Effector memory CD4-positive, alpha-beta T cell (primary cell): ENCODE data around the gene OIT3.

Experiments used
- DNase-seq, 3 donors: peaks; one replicate each; pipeline ENCODE4 v3.0.0-alpha.2; 2020
- H3K27ac ChIP-seq: 2 replicates; pipeline ENCODE4 v1.7.0; 2013; ENCODE audit warnings: mild to moderate bottlenecking, low read length, moderate library complexity; ENCODE audit not compliant: insufficient read depth, poor library complexity, severe bottlenecking
- H3K27me3 ChIP-seq: replicated peaks from 2 replicates; pipeline ENCODE4 v1.7.0; 2013; ENCODE audit warnings: mild to moderate bottlenecking, low read length; ENCODE audit not compliant: insufficient read depth, control insufficient read depth, poor library complexity, severe bottlenecking
- H3K36me3 ChIP-seq: 2 replicates; pipeline ENCODE4 v1.7.0; 2013; ENCODE audit warnings: mild to moderate bottlenecking, low read length, moderate library complexity; ENCODE audit not compliant: control insufficient read depth, insufficient read depth
- H3K4me1 ChIP-seq: 2 replicates; pipeline ENCODE4 v1.7.0; 2013; ENCODE audit warnings: low read length, mild to moderate bottlenecking; ENCODE audit not compliant: control insufficient read depth, insufficient read depth, poor library complexity, severe bottlenecking
- H3K4me3 ChIP-seq: 2 replicates; pipeline ENCODE4 v1.7.0; 2013; ENCODE audit warnings: low read length, low read depth, mild to moderate bottlenecking; ENCODE audit not compliant: insufficient read depth, poor library complexity, severe bottlenecking
- H3K9me3 ChIP-seq: 2 replicates; pipeline ENCODE4 v1.7.0; 2013; ENCODE audit warnings: mild to moderate bottlenecking, low read length, moderate library complexity; ENCODE audit not compliant: control insufficient read depth

The OIT3 gene

DNA sequence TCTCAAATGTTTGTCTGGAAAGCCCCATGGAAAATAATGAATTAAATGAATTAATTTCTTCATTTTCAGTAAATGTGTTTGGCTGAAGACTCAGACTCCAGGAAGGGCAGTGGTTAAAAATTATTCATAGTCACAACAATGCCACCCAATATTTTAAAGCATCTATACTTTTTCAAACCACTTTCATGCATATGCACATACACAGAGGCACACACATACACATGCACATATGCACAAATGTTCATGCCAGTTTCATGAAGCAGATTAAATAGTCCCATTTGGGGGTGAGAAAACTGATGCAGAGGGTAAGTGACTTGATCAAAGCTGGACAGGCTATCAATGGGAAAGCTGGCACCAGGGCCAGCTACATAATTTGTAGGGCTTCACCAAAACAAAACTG is 62.5 kb downstream of the OIT3 start:
- no peak for DNase-seq
- H3K27me3 ChIP-seq, result peaks cover 4% of the 10 kb centered on the region
- no peaks in the 10 kb centered on the region for H3K36me3 ChIP-seq
- H3K4me3 ChIP-seq, result no peak overlapping the region
- H3K4me1 ChIP-seq, result no peaks in the 10 kb centered on the region
- no peaks in the 10 kb centered on the region for H3K9me3 ChIP-seq
- H3K27ac ChIP-seq, result no peak overlapping the region

DNA sequence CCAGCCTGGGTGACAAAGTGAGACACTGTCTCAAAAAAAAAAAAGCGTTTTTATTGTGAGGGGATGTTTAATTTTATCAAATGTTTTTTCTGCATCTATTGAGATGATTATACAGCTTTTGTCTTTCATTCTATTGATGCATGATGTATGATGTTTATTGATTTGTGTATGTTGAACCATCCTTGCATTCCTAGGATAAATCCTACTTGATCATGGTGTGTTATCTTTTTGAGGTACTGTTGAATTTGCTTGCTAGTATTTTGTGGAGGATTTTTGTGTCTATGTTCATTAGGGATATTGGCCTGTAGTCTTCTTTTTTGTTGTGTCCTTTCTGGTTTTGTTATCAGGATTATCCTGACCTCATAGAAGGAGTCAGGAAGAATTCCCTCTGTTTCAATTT is 83.3 kb downstream of the OIT3 start:
- no peak overlapping the region for H3K27ac ChIP-seq
- peaks cover 18% of the 10 kb centered on the region for H3K9me3 ChIP-seq

GRCh38 chr10:72979709-72980108 is 86.2 kb downstream of the OIT3 start:
- Histone ChIP-seq H3K36me3 (no peaks in the 10 kb centered on the region), H3K9me3 (peaks cover 18% of the 10 kb centered on the region), H3K4me3 (no peak overlapping the region), H3K4me1 (no peaks in the 10 kb centered on the region), H3K27ac (no peak overlapping the region), H3K27me3 (peaks cover 3% of the 10 kb centered on the region)
- DNase-seq, result no peak

More for the DNA sequence above, 83.3 kb downstream of the OIT3 start:
- no peaks in the 10 kb centered on the region for H3K36me3 ChIP-seq
- no peak for DNase-seq
- H3K27me3 ChIP-seq, result no peaks in the 10 kb centered on the region
- no peak overlapping the region for H3K4me3 ChIP-seq
- no peaks in the 10 kb centered on the region for H3K4me1 ChIP-seq

- Histone ChIP-seq H3K9me3 (peaks cover 18% of the 10 kb centered on the region), H3K4me3 (no peak overlapping the region), H3K36me3 (no peaks in the 10 kb centered on the region), H3K27ac (no peak overlapping the region), H3K4me1 (no peaks in the 10 kb centered on the region), H3K27me3 (peaks cover 3% of the 10 kb centered on the region)
- DNase-seq, result no peak
These were observed 86.8 kb downstream of the OIT3 start for GRCh38 chr10:72980348-72980747.

DNA sequence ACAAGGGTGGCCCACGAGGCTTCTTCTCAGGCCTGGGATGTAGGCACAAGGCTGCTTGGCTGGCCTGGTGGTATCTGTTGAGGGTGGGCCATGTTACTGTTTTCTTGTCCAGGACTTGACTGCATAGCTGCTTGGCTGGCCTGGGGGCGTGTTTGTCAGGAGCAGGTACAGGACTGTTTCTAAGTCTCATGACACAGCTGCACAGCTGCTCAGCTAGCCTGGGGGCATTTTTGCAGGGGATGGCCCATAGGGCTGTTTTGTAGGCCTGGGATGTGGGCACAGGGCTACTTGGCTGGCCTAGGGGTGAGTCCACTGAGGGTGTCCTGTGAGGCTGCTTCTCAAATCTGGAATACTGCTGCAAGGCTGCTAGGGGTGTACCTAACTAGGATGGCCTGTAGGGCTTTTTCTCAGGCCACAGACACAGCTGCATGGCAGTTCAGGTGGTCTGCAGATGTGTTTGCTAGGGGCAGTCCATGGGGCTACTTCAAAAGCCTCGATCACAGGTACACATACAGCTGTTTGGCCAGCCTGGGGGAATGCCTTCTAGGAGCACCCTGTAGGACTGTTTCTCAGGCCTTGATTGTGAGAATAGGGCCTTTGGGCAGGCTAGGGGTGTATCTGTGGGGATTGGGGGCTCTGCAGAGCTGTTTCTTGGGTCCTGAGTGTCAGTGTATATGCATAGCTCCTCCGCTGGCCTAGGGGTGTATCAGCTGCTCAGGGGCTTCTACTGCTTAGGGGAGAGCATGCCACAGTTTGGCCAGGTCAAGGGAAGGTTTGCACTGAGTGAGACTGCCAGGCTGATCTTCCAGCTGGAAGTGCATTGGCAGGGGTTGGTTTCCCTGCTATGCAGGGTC is 87.7 kb downstream of the OIT3 start:
- Histone ChIP-seq H3K9me3 (peaks cover 18% of the 10 kb centered on the region), H3K36me3 (no peaks in the 10 kb centered on the region), H3K4me1 (no peaks in the 10 kb centered on the region), H3K4me3 (no peak overlapping the region), H3K27ac (no peak overlapping the region), H3K27me3 (peaks cover 3% of the 10 kb centered on the region)
- no peak for DNase-seq

DNA sequence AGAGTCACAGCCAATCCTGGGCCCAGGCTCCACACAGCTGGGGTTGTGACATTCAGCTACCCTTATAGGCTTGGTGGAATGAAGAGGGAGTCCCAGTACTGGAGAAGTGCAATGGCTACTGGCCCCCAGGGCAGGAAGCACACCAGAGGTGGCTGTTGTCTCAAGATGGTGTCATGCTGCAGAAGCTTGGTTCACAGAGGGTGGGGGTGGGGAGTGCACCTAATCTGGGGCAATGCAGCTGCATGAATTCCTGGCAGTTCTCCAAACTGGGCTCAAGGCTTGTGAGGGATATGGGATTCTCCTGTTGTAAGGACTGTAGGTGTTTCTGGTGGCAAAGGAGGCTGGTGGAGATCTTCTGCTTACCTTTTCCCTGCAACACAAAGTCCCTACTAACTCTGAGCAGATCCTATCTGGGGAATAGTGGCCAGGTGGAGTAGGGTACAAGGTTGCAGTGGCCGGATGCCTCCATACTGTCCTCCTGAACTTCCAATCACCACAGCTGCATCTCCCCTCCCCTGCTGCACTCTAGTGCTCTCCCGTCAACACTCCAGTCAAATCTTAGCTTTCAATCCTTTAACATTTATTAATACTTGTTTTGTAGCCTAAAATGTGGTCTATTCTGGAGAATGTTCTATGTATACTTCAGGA is 88.5 kb downstream of the OIT3 start:
- H3K36me3 ChIP-seq, result no peaks in the 10 kb centered on the region
- H3K27ac ChIP-seq, result no peak overlapping the region
- DNase-seq, result no peak
- H3K27me3 ChIP-seq, result peaks cover 3% of the 10 kb centered on the region
- no peak overlapping the region for H3K4me3 ChIP-seq
- H3K4me1 ChIP-seq, result no peaks in the 10 kb centered on the region
- H3K9me3 ChIP-seq, result peaks cover 18% of the 10 kb centered on the region
